Transverse colon (tissue), 4 donors: ENCODE data around the gene ZBTB40. TPM values are rescaled to one million over a fixed set of nuclear protein-coding genes. Genes with fewer than 3 reads are reported as not detected.

Source experiments
- DNase-seq: peaks from one replicate; pipeline ENCODE4 v3.0.0-alpha.2; 2019
- H3K27ac ChIP-seq, 4 donors: fragments of 200-600 bp; sonication (generic); 2 replicates each; pipeline ENCODE4 v1.5.1; 2016 to 2018; ENCODE audit warnings: inconsistent platforms in 4 of 4
- H3K27me3 ChIP-seq: fragments of 200-600 bp; sonication (generic); 2 replicates; pipeline ENCODE4 v1.5.1; 2017; ENCODE audit warnings: inconsistent platforms
- H3K36me3 ChIP-seq, 4 donors: fragments of 200-600 bp; sonication (generic); 2 replicates each; pipeline ENCODE4 v1.5.1; 2017 to 2019; ENCODE audit warnings: inconsistent platforms in 4 of 4
- H3K4me1 ChIP-seq, 4 donors: fragments of 200-600 bp; sonication (generic); 2 replicates each; pipeline ENCODE4 v1.5.1; 2017 to 2020; ENCODE audit warnings: inconsistent platforms in 4 of 4
- H3K4me3 ChIP-seq, 4 donors: fragments of 200-600 bp; sonication (generic); 1 replicate in 1 of 4; 2 replicates in 3 of 4; pipeline versions ENCODE4 v1.5.1 to v1.6.1; 2017 to 2019; ENCODE audit warnings: inconsistent platforms in 4 of 4
- H3K9me3 ChIP-seq, 2 donors: fragments of 200-600 bp; sonication (generic); 2 replicates each; pipeline ENCODE4 v1.5.1; 2017 to 2019; ENCODE audit warnings: inconsistent platforms in 2 of 2
- CTCF ChIP-seq, 5 experiments: fragments of 200-600 bp in 3 of 5; fragments of 450-650 bp in 2 of 5; sonication (generic) in 3 of 5; IDR thresholded peaks; 1 replicate in 2 of 5; 2 replicates in 3 of 5; pipeline ENCODE4 v1.5.1; 2016 to 2017; ENCODE audit warnings: antibody characterized with exemption in 5 of 5, inconsistent platforms in 3 of 5, mild to moderate bottlenecking in 2 of 5, moderate library complexity in 1 of 5
- EP300 ChIP-seq: sonication (generic); formaldehyde crosslinking; IDR thresholded peaks from one replicate; pipeline ENCODE4 v1.6.1; 2017; ENCODE audit warnings: antibody characterized with exemption, low read depth
- POLR2A ChIP-seq: fragments of 450-650 bp; IDR thresholded peaks from one replicate; pipeline ENCODE4 v1.6.1; 2016; ENCODE audit warnings: antibody characterized with exemption, mild to moderate bottlenecking, moderate library complexity
- POLR2AphosphoS5 ChIP-seq, 3 donors: sonication (generic); formaldehyde crosslinking; IDR thresholded peaks; one replicate each; pipeline ENCODE4 v1.6.1; 2016; ENCODE audit warnings: antibody characterized with exemption in 3 of 3
- WGBS, 2 donors: methylation state at CpG; one replicate each; pipeline ENCODE4 v1.1.5; 2018; ENCODE audit warnings: low coverage in 1 of 2; 5-methylcytosine and 5-hydroxymethylcytosine counted together
- in situ Hi-C, 4 donors: fragments of 200-750 bp; cut with MboI; loops; one replicate each; pipeline versions ENCODE4 v1.15.0 to v1.15.1; 2017; ENCODE audit warnings: low sequenced_read_pairs in 3 of 4, low pct_ligation_motif_present in 1 of 4, low pct_unique_long_range_greater_than_20kb in 1 of 4
- intact Hi-C: fragments of 100-400 bp; cut with DNase I; formaldehyde crosslinking; loops from one replicate; pipeline ENCODE4 v1.15.1; 2023; ENCODE audit warnings: low total_unique reads
- total RNA-seq, 4 donors: library from RNA; depleted of rRNA; stranded (reverse); fragments of >200 nt; gene quantifications; one replicate each; pipeline ENCODE4 v1.1.0, GENCODE V29; 2016

The ZBTB40 gene
- total RNA-seq, 4 donors from 2014 or later = 17.7 to 30.3 (median 21.1) TPM

- H3K27me3 ChIP-seq = no peaks in the 10 kb centered on the region
- H3K4me3 ChIP-seq = no peak overlapping the region
- 33 to 36% methylated on average over 6 of the region's 6 CpGs for WGBS, 2 donors
- peaks cover 0 to 16% (median 7%) of the 10 kb centered on the region in 4 donors for H3K4me1 ChIP-seq
- H3K36me3 ChIP-seq = peaks cover 0 to 3% (median 2%) of the 10 kb centered on the region in 4 donors
- in situ Hi-C loops (no loop called here), intact Hi-C loops (no loop called here)
- DNase-seq = peak; percentile 20
- no peaks in the 10 kb centered on the region for H3K9me3 ChIP-seq
- TF ChIP-seq CTCF (IDR thresholded peaks at IDR 0.05) (no peak), EP300 (no peak), POLR2A (no peak), POLR2AphosphoS5 (IDR thresholded peaks at IDR 0.05) (no peak)
- no peak overlapping the region for H3K27ac ChIP-seq
These were observed 48.8 kb downstream of the ZBTB40 start for GRCh38 chr1:22500471-22500870.

GRCh38 chr1:22502202-22502601, 50.6 kb downstream of the ZBTB40 start:
- Histone ChIP-seq H3K27me3 (no peaks in the 10 kb centered on the region), H3K9me3 (no peaks in the 10 kb centered on the region), H3K4me1 (peaks cover 0 to 16% (median 7%) of the 10 kb centered on the region in 4 donors), H3K4me3 (no peak overlapping the region), H3K36me3 (peaks cover 0 to 20% (median 7%) of the 10 kb centered on the region in 4 donors), H3K27ac (no peak overlapping the region)
- in situ Hi-C loops (no loop called here), intact Hi-C loops (no loop called here)
- 84% methylated on average over 1 of the region's 1 CpG; no CpG with 5 or more reads in 1 of the 2 donors for WGBS, 2 donors
- DNase-seq = no peak
- TF ChIP-seq EP300 (no peak), POLR2AphosphoS5 (IDR thresholded peaks at IDR 0.05) (no peak), POLR2A (no peak), CTCF (IDR thresholded peaks at IDR 0.05) (no peak)

- no peaks in the 10 kb centered on the region for H3K27me3 ChIP-seq
- 58 to 65% methylated on average over 2 of the region's 2 CpGs for WGBS, 2 donors
- H3K4me1 ChIP-seq = peaks cover 0 to 20% (median 7%) of the 10 kb centered on the region in 4 donors
- DNase-seq = no peak
- in situ Hi-C loops = no loop called here
- no peak overlapping the region for H3K27ac ChIP-seq
- no peak overlapping the region for H3K4me3 ChIP-seq
- TF ChIP-seq EP300 (no peak), POLR2AphosphoS5 (IDR thresholded peaks at IDR 0.05) (no peak), CTCF (IDR thresholded peaks at IDR 0.05) (no peak), POLR2A (no peak)
- intact Hi-C loops = no loop called here
- H3K36me3 ChIP-seq = peaks cover 0 to 33% (median 7%) of the 10 kb centered on the region in 4 donors
- H3K9me3 ChIP-seq = no peaks in the 10 kb centered on the region
These were observed 52.2 kb downstream of the ZBTB40 start for GRCh38 chr1:22503721-22504410.

GRCh38 chr1:22506130-22506692, 54.6 kb downstream of the ZBTB40 start:
- in situ Hi-C loops = no loop called here
- TF ChIP-seq CTCF (IDR thresholded peaks at IDR 0.05) = no peak
- TF ChIP-seq POLR2A = no peak
- TF ChIP-seq POLR2AphosphoS5 (IDR thresholded peaks at IDR 0.05) = no peak
- TF ChIP-seq EP300 = no peak
- Histone ChIP-seq H3K36me3 (peaks cover 0 to 45% (median 12%) of the 10 kb centered on the region in 4 donors), H3K4me3 (no peak overlapping the region), H3K27me3 (no peaks in the 10 kb centered on the region), H3K9me3 (no peaks in the 10 kb centered on the region), H3K27ac (no peak overlapping the region), H3K4me1 (peaks cover 0 to 9% (median 0%) of the 10 kb centered on the region in 4 donors)
- DNase-seq = no peak
- WGBS, 2 donors = 94 to 97% methylated on average over 6 to 8 of the region's 8 CpGs
- intact Hi-C loops = no loop called here
